Naive thymus-derived CD4-positive, alpha-beta T cell (primary cell): ENCODE data around the gene ARVCF. TPM values are rescaled to one million over a fixed set of nuclear protein-coding genes. Genes with fewer than 3 reads are reported as not detected.
A peak's percentile ranks its signal among the peaks of the same experiment; 100 is the strongest.

Source experiments
- ATAC-seq: fragments of 150-1000 bp; cut with Tn5 transposase; 2 replicates; pipeline ENCODE4 v1.10.0; 2021; ENCODE audit warnings: mild to moderate bottlenecking, moderate library complexity
- CTCF ChIA-PET: fragments of 350-600 bp; sonication (Branson Sonifier 250); formaldehyde crosslinking; loops from one replicate; lab custom pipeline; 2021; ENCODE audit warnings: antibody characterized with exemption; lab: Charles Lee
- POLR2A ChIA-PET: fragments of 350-600 bp; sonication (Branson Sonifier 250); formaldehyde crosslinking; loops from one replicate; lab custom pipeline; 2021; ENCODE audit warnings: antibody characterized with exemption, inconsistent platforms; lab: Charles Lee
- DNase-seq, 9 donors: peaks; one replicate each; pipeline versions ENCODE4 v3.0.0 to v3.0.0-alpha.2; 2020 to 2022; ENCODE audit warnings: mixed read lengths in 1 of 9
- H3K27ac ChIP-seq: one replicate; pipeline ENCODE4 v1.7.0; 2013; ENCODE audit warnings: mild to moderate bottlenecking, low read depth, low read length, moderate library complexity
- H3K27me3 ChIP-seq, 2 donors: one replicate each; pipeline ENCODE4 v1.7.0; 2013; ENCODE audit warnings: low read length in 2 of 2, mild to moderate bottlenecking in 2 of 2, moderate library complexity in 2 of 2; ENCODE audit not compliant: control insufficient read depth in 2 of 2, insufficient read depth in 2 of 2
- H3K36me3 ChIP-seq, 3 experiments: 1 replicate in 2 of 3; 2 replicates in 1 of 3; pipeline ENCODE4 v1.7.0; 2013; ENCODE audit warnings: low read length in 3 of 3, mild to moderate bottlenecking in 3 of 3, moderate library complexity in 1 of 3; ENCODE audit not compliant: insufficient read depth in 3 of 3, control insufficient read depth in 2 of 3
- H3K4me1 ChIP-seq, 2 donors: one replicate each; pipeline ENCODE4 v1.7.0; 2013; ENCODE audit warnings: low read length in 2 of 2, mild to moderate bottlenecking in 2 of 2, moderate library complexity in 1 of 2; ENCODE audit not compliant: control insufficient read depth in 2 of 2, insufficient read depth in 2 of 2
- H3K4me3 ChIP-seq: 2 replicates; pipeline ENCODE4 v1.7.0; 2013; ENCODE audit warnings: mild to moderate bottlenecking, low read length
- H3K9me3 ChIP-seq, 3 experiments: 1 replicate in 2 of 3; 2 replicates in 1 of 3; pipeline ENCODE4 v1.7.0; 2013; ENCODE audit warnings: low read length in 3 of 3; ENCODE audit not compliant: control insufficient read depth in 2 of 3
- H3K27ac Mint-ChIP-seq, 9 donors: one replicate each; pipeline ENCODE4 v1.8.0; 2020 to 2022; ENCODE audit warnings: mixed read lengths in 9 of 9, mild to moderate bottlenecking in 8 of 9, moderate library complexity in 5 of 9, inconsistent platforms in 2 of 9
- H3K27me3 Mint-ChIP-seq, 5 donors: one replicate each; pipeline ENCODE4 v1.8.0; 2021 to 2022; ENCODE audit warnings: mixed read lengths in 5 of 5, mild to moderate bottlenecking in 1 of 5
- H3K36me3 Mint-ChIP-seq, 5 donors: one replicate each; pipeline ENCODE4 v1.8.0; 2020 to 2022; ENCODE audit warnings: mixed read lengths in 5 of 5, mild to moderate bottlenecking in 3 of 5, inconsistent platforms in 1 of 5
- H3K4me1 Mint-ChIP-seq, 7 donors: one replicate each; pipeline ENCODE4 v1.8.0; 2020 to 2022; ENCODE audit warnings: mixed read lengths in 7 of 7, mild to moderate bottlenecking in 3 of 7, inconsistent platforms in 1 of 7
- H3K4me3 Mint-ChIP-seq, 10 donors: one replicate each; pipeline ENCODE4 v1.8.0; 2020 to 2022; ENCODE audit warnings: mild to moderate bottlenecking in 10 of 10, mixed read lengths in 10 of 10, moderate library complexity in 6 of 10, inconsistent platforms in 2 of 10
- H3K9me3 Mint-ChIP-seq, 11 donors: one replicate each; pipeline ENCODE4 v1.8.0; 2020 to 2022; ENCODE audit warnings: mixed read lengths in 11 of 11, mild to moderate bottlenecking in 4 of 11, inconsistent platforms in 1 of 11, moderate library complexity in 1 of 11
- intact Hi-C, 2 donors: fragments of 100-400 bp; cut with micrococcal nuclease; formaldehyde crosslinking; loops; one replicate each; pipeline ENCODE4 v1.15.1; 2023
- polyA plus RNA-seq, 2 donors: library from polyadenylated mRNA; unstranded; fragments of 300-500 nt; fragmentation: Illumina TruSeq; gene quantifications; one replicate each; pipeline ENCODE4 v1.2.3, GENCODE V29; 2021
- total RNA-seq, 6 experiments: library from RNA in 5 of 6; stranded (reverse) in 5 of 6; gene quantifications; 1 replicate in 5 of 6; 2 replicates in 1 of 6; pipeline ENCODE4 v1.2.3 and lab custom pipeline; 2021 to 2026

ARVCF gene
- total and polyA plus RNA-seq, 7 experiments from 2014 or later, result 0.74 to 9.2 (median 3.0) TPM

- CTCF ChIA-PET, result no interaction called here
Measured at GRCh38 chr22:19992481-19992911, 24.1 kb downstream of the ARVCF start.

GRCh38 chr22:19991645-19992451 lies 24.8 kb downstream of the ARVCF start:
- Mint-ChIP-seq H3K27ac (no peak overlapping the region), H3K27me3 (peaks cover 0 to 5% (median 0%) of the 10 kb centered on the region in 5 donors), H3K36me3 (no peaks in the 10 kb centered on the region), H3K4me3 (no peak overlapping the region), H3K4me1 (peaks cover 0 to 3% (median 0%) of the 10 kb centered on the region in 7 donors), H3K9me3 (no peaks in the 10 kb centered on the region)
- Histone ChIP-seq H3K27me3 (no peaks in the 10 kb centered on the region), H3K4me1 (no peaks in the 10 kb centered on the region), H3K9me3 (no peaks in the 10 kb centered on the region), H3K27ac (no peak overlapping the region), H3K4me3 (no peak overlapping the region), H3K36me3 (no peaks in the 10 kb centered on the region)
- intact Hi-C loops, result no loop called here
- ATAC-seq, result no peak
- no peak for DNase-seq
- ChIA-PET POLR2A (no interaction called here), CTCF (no interaction called here)

More at GRCh38 chr22:19992481-19992911, 24.1 kb downstream of the ARVCF start:
- intact Hi-C loops, result no loop called here
- Mint-ChIP-seq H3K27ac (no peak overlapping the region), H3K36me3 (no peaks in the 10 kb centered on the region), H3K9me3 (no peaks in the 10 kb centered on the region), H3K4me1 (peaks cover 0 to 3% (median 0%) of the 10 kb centered on the region in 7 donors), H3K4me3 (no peak overlapping the region), H3K27me3 (peaks cover 0 to 5% (median 0%) of the 10 kb centered on the region in 5 donors)
- H3K4me3 ChIP-seq, result no peak overlapping the region
- DNase-seq, result no peak
- no peak overlapping the region for H3K27ac ChIP-seq
- no peaks in the 10 kb centered on the region for H3K27me3 ChIP-seq
- H3K36me3 ChIP-seq, result no peaks in the 10 kb centered on the region
- no peak for ATAC-seq
- POLR2A ChIA-PET, result no interaction called here
- no peaks in the 10 kb centered on the region for H3K9me3 ChIP-seq
- no peaks in the 10 kb centered on the region for H3K4me1 ChIP-seq

GRCh38 chr22:19991395-19991644 lies 25.3 kb downstream of the ARVCF start:
- Mint-ChIP-seq H3K9me3 (no peaks in the 10 kb centered on the region), H3K27ac (peak overlapping the region in 1 of 9 donors; percentile 77), H3K27me3 (peaks cover 0 to 5% (median 0%) of the 10 kb centered on the region in 5 donors), H3K4me3 (no peak overlapping the region), H3K4me1 (peaks cover 0 to 3% (median 0%) of the 10 kb centered on the region in 7 donors), H3K36me3 (no peaks in the 10 kb centered on the region)
- Histone ChIP-seq H3K27ac (no peak overlapping the region), H3K36me3 (no peaks in the 10 kb centered on the region), H3K9me3 (no peaks in the 10 kb centered on the region), H3K27me3 (no peaks in the 10 kb centered on the region), H3K4me1 (no peaks in the 10 kb centered on the region), H3K4me3 (no peak overlapping the region)
- POLR2A ChIA-PET, result no interaction called here
- intact Hi-C loops, result no loop called here
- no peak for DNase-seq
- ATAC-seq, result no peak
- CTCF ChIA-PET, result no interaction called here

GRCh38 chr22:19990609-19991394 lies 25.8 kb downstream of the ARVCF start:
- Histone ChIP-seq H3K27me3 (no peaks in the 10 kb centered on the region), H3K4me3 (no peak overlapping the region), H3K27ac (no peak overlapping the region), H3K9me3 (no peaks in the 10 kb centered on the region), H3K36me3 (no peaks in the 10 kb centered on the region), H3K4me1 (no peaks in the 10 kb centered on the region)
- intact Hi-C loops, result no loop called here
- ChIA-PET CTCF (no interaction called here), POLR2A (interaction anchor here (1.7 kb wide), 1 partner anchor 25 kb away, joined by 3 read pairs; no protein-coding TSS in a partner anchor)
- Mint-ChIP-seq H3K4me1 (peaks cover 0 to 3% (median 0%) of the 10 kb centered on the region in 7 donors), H3K9me3 (no peaks in the 10 kb centered on the region), H3K27me3 (peaks cover 0 to 5% (median 0%) of the 10 kb centered on the region in 5 donors), H3K4me3 (no peak overlapping the region), H3K36me3 (no peaks in the 10 kb centered on the region), H3K27ac (peak overlapping the region in 1 of 9 donors; percentile 77)
- ATAC-seq (no peak), DNase-seq (no peak)

GRCh38 chr22:19990188-19990587 lies 26.4 kb downstream of the ARVCF start:
- no peak for DNase-seq
- no peak for ATAC-seq
- H3K27me3 Mint-ChIP-seq, result peaks cover 0 to 7% (median 0%) of the 10 kb centered on the region in 5 donors
- H3K4me3 ChIP-seq, result no peak overlapping the region
- no peak overlapping the region for H3K27ac ChIP-seq
- no peaks in the 10 kb centered on the region for H3K9me3 Mint-ChIP-seq
- peak overlapping the region in 1 of 10 donors; percentile 25 for H3K4me3 Mint-ChIP-seq
- ChIA-PET CTCF (no interaction called here), POLR2A (interaction anchor here (1.7 kb wide), 1 partner anchor 25 kb away, joined by 3 read pairs; no protein-coding TSS in a partner anchor)
- no peaks in the 10 kb centered on the region for H3K4me1 ChIP-seq
- intact Hi-C loops, result no loop called here
- H3K27ac Mint-ChIP-seq, result no peak overlapping the region
- no peaks in the 10 kb centered on the region for H3K27me3 ChIP-seq
- no peaks in the 10 kb centered on the region for H3K9me3 ChIP-seq
- H3K36me3 Mint-ChIP-seq, result no peaks in the 10 kb centered on the region
- no peaks in the 10 kb centered on the region for H3K36me3 ChIP-seq
- peaks cover 0 to 4% (median 0%) of the 10 kb centered on the region in 7 donors for H3K4me1 Mint-ChIP-seq

GRCh38 chr22:19989725-19990067 lies 26.9 kb downstream of the ARVCF start:
- Mint-ChIP-seq H3K27ac (peak overlapping the region in 2 of 9 donors; percentile 25 to 49), H3K36me3 (no peaks in the 10 kb centered on the region), H3K27me3 (peaks cover 0 to 7% (median 0%) of the 10 kb centered on the region in 5 donors), H3K4me3 (peak overlapping the region in 3 of 10 donors; percentile 23 to 48 (median 43)), H3K4me1 (peaks cover 0 to 4% (median 2%) of the 10 kb centered on the region in 7 donors), H3K9me3 (no peaks in the 10 kb centered on the region)
- ATAC-seq, result no peak
- H3K36me3 ChIP-seq, result no peaks in the 10 kb centered on the region
- H3K27ac ChIP-seq, result no peak overlapping the region
- ChIA-PET POLR2A (interaction anchor here (1.7 kb wide), 1 partner anchor 26 kb away, joined by 3 read pairs; no protein-coding TSS in a partner anchor), CTCF (no interaction called here)
- no peak overlapping the region for H3K4me3 ChIP-seq
- no peaks in the 10 kb centered on the region for H3K27me3 ChIP-seq
- no peaks in the 10 kb centered on the region for H3K4me1 ChIP-seq
- DNase-seq, result no peak
- no peaks in the 10 kb centered on the region for H3K9me3 ChIP-seq
- intact Hi-C loops, result loop anchor here in 1 of 2 donors (10.0 kb wide), 1 partner anchor 305 kb away; no protein-coding TSS in a partner anchor
